Ectodermal cell (in vitro differentiated cells): ENCODE results near the gene ERVW-1. TPM values are rescaled to one million over a fixed set of nuclear protein-coding genes. Genes with fewer than 3 reads are reported as not detected.
"Not testable (repeated sequence)": the region's sequence is repeated elsewhere in the genome, so short reads cannot be mapped to it uniquely, and the experiment has no call there.

Experiments
- H3K27ac ChIP-seq: 2 replicates; pipeline ENCODE4 v1.7.0; 2013; ENCODE audit warnings: mild to moderate bottlenecking, low read depth, low read length; ENCODE audit not compliant: insufficient read depth, poor library complexity, severe bottlenecking
- H3K27me3 ChIP-seq: 2 replicates; pipeline ENCODE4 v1.7.0; 2013; ENCODE audit warnings: mild to moderate bottlenecking, low read length; ENCODE audit not compliant: insufficient read depth, control insufficient read depth, poor library complexity, severe bottlenecking
- H3K36me3 ChIP-seq: one replicate; pipeline ENCODE4 v1.7.0; 2013; ENCODE audit warnings: low read length; ENCODE audit not compliant: control insufficient read depth, insufficient read depth
- H3K4me1 ChIP-seq: one replicate; pipeline ENCODE4 v1.7.0; 2013; ENCODE audit warnings: low read length; ENCODE audit not compliant: control insufficient read depth, insufficient read depth
- H3K4me3 ChIP-seq: 2 replicates; pipeline ENCODE4 v1.7.0; 2013; ENCODE audit warnings: low read depth, low read length, control low read depth; ENCODE audit not compliant: insufficient read depth
- H3K9me3 ChIP-seq: 2 replicates; pipeline ENCODE4 v1.7.0; 2013; ENCODE audit warnings: mild to moderate bottlenecking, low read length, moderate library complexity; ENCODE audit not compliant: control insufficient read depth
- WGBS, 2 experiments: methylation state at CpG; one replicate each; pipeline ENCODE4 v1.1.7; 2013; ENCODE audit warnings: missing lambda C conversion rate in 2 of 2; 5-methylcytosine and 5-hydroxymethylcytosine counted together
- polyA plus RNA-seq, 4 experiments: library from polyadenylated mRNA; stranded (reverse); fragments of 50-300 nt; gene quantifications; one replicate each; pipeline ENCODE4 v1.2.3, GENCODE V29; 2013

ERVW-1 gene
- not detected for polyA plus RNA-seq (2013, experiment 1 of 4)
- polyA plus RNA-seq (2013, experiment 2 of 4): not detected
- polyA plus RNA-seq (2013, experiment 3 of 4): not detected
- polyA plus RNA-seq (2013, experiment 4 of 4): not detected

- not testable (repeated sequence) for H3K27ac ChIP-seq, H3K4me1 ChIP-seq
- 93 to 96% methylated on average over 11 of the region's 11 CpGs for WGBS, 2 experiments
Observed at GRCh38 chr7:92477681-92478080, at the start of gene ERVW-1. TSS of gene ERVW-1 (minus strand) at chr7:92477946. CDS start at chr7:92470381, 7,565 bp downstream.

GRCh38 chr7:92523110-92523509 lies 45.4 kb upstream of the ERVW-1 start:
- no peaks in the 10 kb centered on the region for H3K27me3 ChIP-seq
- 94 to 97% methylated on average over 2 of the region's 2 CpGs for WGBS, 2 experiments
- no peaks in the 10 kb centered on the region for H3K9me3 ChIP-seq
- no peak overlapping the region for H3K4me3 ChIP-seq
- no peaks in the 10 kb centered on the region for H3K4me1 ChIP-seq
- peaks cover 5% of the 10 kb centered on the region for H3K36me3 ChIP-seq
- no peak overlapping the region for H3K27ac ChIP-seq

More at GRCh38 chr7:92477681-92478080, at the start of gene ERVW-1:
- not testable (repeated sequence) for H3K4me3 ChIP-seq, H3K9me3 ChIP-seq, H3K36me3 ChIP-seq, H3K27me3 ChIP-seq

- no peaks in the 10 kb centered on the region for H3K27me3 ChIP-seq
- no peaks in the 10 kb centered on the region for H3K4me1 ChIP-seq
- H3K9me3 ChIP-seq: no peaks in the 10 kb centered on the region
- no peak overlapping the region for H3K27ac ChIP-seq
- H3K4me3 ChIP-seq: no peak overlapping the region
- WGBS, 2 experiments: 83 to 94% methylated on average over 1 of the region's 1 CpG
- peaks cover 8% of the 10 kb centered on the region for H3K36me3 ChIP-seq
Observed at GRCh38 chr7:92520024-92520423, 42.3 kb upstream of the ERVW-1 start.

GRCh38 chr7:92517631-92518030 lies 39.9 kb upstream of the ERVW-1 start:
- Histone ChIP-seq H3K36me3 (peaks cover 8% of the 10 kb centered on the region), H3K27ac (no peak overlapping the region), H3K4me1 (no peaks in the 10 kb centered on the region), H3K4me3 (no peak overlapping the region), H3K27me3 (no peaks in the 10 kb centered on the region), H3K9me3 (no peaks in the 10 kb centered on the region)
- WGBS, 2 experiments: 92 to 96% methylated on average over 3 of the region's 3 CpGs

- H3K36me3 ChIP-seq: peaks cover 4% of the 10 kb centered on the region
- H3K27ac ChIP-seq: no peak overlapping the region
- 100% methylated on average over 1 of the region's 3 CpGs for WGBS, 2 experiments
- H3K4me3 ChIP-seq: no peak overlapping the region
- H3K4me1 ChIP-seq: no peaks in the 10 kb centered on the region
- no peaks in the 10 kb centered on the region for H3K27me3 ChIP-seq
- H3K9me3 ChIP-seq: no peaks in the 10 kb centered on the region
Observed at GRCh38 chr7:92513167-92513902, 35.6 kb upstream of the ERVW-1 start.

- 100% methylated on average over 5 of the region's 5 CpGs; no CpG with 5 or more reads in 1 of the 2 experiments for WGBS, 2 experiments
- Histone ChIP-seq H3K4me1 (no peaks in the 10 kb centered on the region), H3K4me3 (no peak overlapping the region), H3K9me3 (no peaks in the 10 kb centered on the region), H3K27me3 (no peaks in the 10 kb centered on the region), H3K36me3 (no peaks in the 10 kb centered on the region), H3K27ac (no peak overlapping the region)
Observed at GRCh38 chr7:92508946-92509345, 31.2 kb upstream of the ERVW-1 start.

- Histone ChIP-seq H3K9me3 (no peaks in the 10 kb centered on the region), H3K4me3 (no peak overlapping the region), H3K27ac (no peak overlapping the region), H3K4me1 (no peaks in the 10 kb centered on the region), H3K27me3 (no peaks in the 10 kb centered on the region), H3K36me3 (peaks cover under 1% of the 10 kb centered on the region)
- WGBS, 2 experiments: 87 to 89% methylated on average over 2 of the region's 2 CpGs
Observed at GRCh38 chr7:92506363-92506762, 28.6 kb upstream of the ERVW-1 start.

- Histone ChIP-seq H3K4me3 (no peak overlapping the region), H3K27me3 (no peaks in the 10 kb centered on the region), H3K27ac (no peak overlapping the region), H3K9me3 (no peaks in the 10 kb centered on the region), H3K4me1 (no peaks in the 10 kb centered on the region), H3K36me3 (peaks cover 2% of the 10 kb centered on the region)
- 94 to 96% methylated on average over 3 of the region's 3 CpGs for WGBS, 2 experiments
Observed at GRCh38 chr7:92504563-92504962, 26.8 kb upstream of the ERVW-1 start.

- Histone ChIP-seq H3K4me3 (no peak overlapping the region), H3K27me3 (no peaks in the 10 kb centered on the region), H3K36me3 (peaks cover 2% of the 10 kb centered on the region), H3K4me1 (no peaks in the 10 kb centered on the region), H3K9me3 (no peaks in the 10 kb centered on the region), H3K27ac (no peak overlapping the region)
- 90 to 95% methylated on average over 2 of the region's 2 CpGs for WGBS, 2 experiments
Observed at GRCh38 chr7:92503767-92504166, 26.0 kb upstream of the ERVW-1 start.

GRCh38 chr7:92498557-92498956 lies 20.8 kb upstream of the ERVW-1 start:
- H3K9me3 ChIP-seq: no peaks in the 10 kb centered on the region
- 90 to 100% methylated on average over 2 of the region's 2 CpGs for WGBS, 2 experiments
- peaks cover 10% of the 10 kb centered on the region for H3K36me3 ChIP-seq
- no peaks in the 10 kb centered on the region for H3K4me1 ChIP-seq
- no peak overlapping the region for H3K27ac ChIP-seq
- H3K27me3 ChIP-seq: no peaks in the 10 kb centered on the region
- no peak overlapping the region for H3K4me3 ChIP-seq
